MCF 10A (cell line): Measurements from ENCODE around the gene CDC42EP5. TPM values are rescaled to one million over a fixed set of nuclear protein-coding genes. Genes with fewer than 3 reads are reported as not detected.
A peak's percentile ranks its signal among the peaks of the same experiment; 100 is the strongest.

Experiments
- BruUV-seq: library from RNA; stranded (reverse); fragments of 400-500 nt; replicated peaks from 2 replicates; lab custom pipeline; 2021; lab: Mats Ljungman, UMichigan
- CTCF ChIA-PET: fragments of 300-600 bp; sonication (Branson Sonifier 250); formaldehyde crosslinking; extraction: SDS; loops from one replicate; lab custom pipeline; 2021; ENCODE audit warnings: antibody characterized with exemption, inconsistent platforms; lab: Yijun Ruan, JAX
- POLR2A ChIA-PET: fragments of 300-600, 350-650 bp; sonication (Branson Sonifier 250); formaldehyde crosslinking; extraction: SDS; loops from one replicate; lab custom pipeline; 2020; ENCODE audit warnings: antibody characterized with exemption, inconsistent platforms; lab: Yijun Ruan, JAX
- DNase-seq: peaks from one replicate; pipeline ENCODE4 v3.0.0-alpha.2; 2018; ENCODE audit not compliant: unreplicated experiment
- H3K27ac Mint-ChIP-seq: one replicate; pipeline ENCODE4 v1.8.0; 2022; ENCODE audit warnings: mild to moderate bottlenecking, low read depth, mixed read lengths; ENCODE audit not compliant: unreplicated experiment
- H3K27me3 Mint-ChIP-seq: one replicate; pipeline ENCODE4 v1.8.0; 2022; ENCODE audit warnings: mixed read lengths; ENCODE audit not compliant: insufficient read depth, unreplicated experiment
- H3K36me3 Mint-ChIP-seq: one replicate; pipeline ENCODE4 v1.8.0; 2022; ENCODE audit warnings: mild to moderate bottlenecking, moderate library complexity, mixed read lengths; ENCODE audit not compliant: insufficient read depth, unreplicated experiment
- H3K4me1 Mint-ChIP-seq: one replicate; pipeline ENCODE4 v1.8.0; 2022; ENCODE audit warnings: mixed read lengths; ENCODE audit not compliant: insufficient read depth, unreplicated experiment
- H3K4me3 Mint-ChIP-seq: one replicate; pipeline ENCODE4 v1.8.0; 2022; ENCODE audit warnings: mild to moderate bottlenecking, moderate library complexity, mixed read lengths; ENCODE audit not compliant: unreplicated experiment
- H3K9me3 Mint-ChIP-seq: one replicate; pipeline ENCODE4 v1.8.0; 2022; ENCODE audit warnings: mixed read lengths; ENCODE audit not compliant: unreplicated experiment
- intact Hi-C: fragments of 100-400 bp; cut with micrococcal nuclease; formaldehyde crosslinking; loops from 2 replicates; pipeline ENCODE4 v1.14.1; 2022
- total RNA-seq: library from RNA; stranded (reverse); gene quantifications from 2 replicates; pipeline ENCODE4 v1.2.3, GENCODE V29; 2022
- TF ChIP-seq, protein P1 (sequence below): fragments of 200-600 bp; IDR thresholded peaks from one replicate; pipeline ENCODE4 v1.8.0; 2022; ENCODE audit warnings: antibody characterized with exemption, mild to moderate bottlenecking; ENCODE audit not compliant: unreplicated experiment

The CDC42EP5 gene
- total RNA-seq, 1 experiment from 2014 or later: 3.0 TPM

DNA sequence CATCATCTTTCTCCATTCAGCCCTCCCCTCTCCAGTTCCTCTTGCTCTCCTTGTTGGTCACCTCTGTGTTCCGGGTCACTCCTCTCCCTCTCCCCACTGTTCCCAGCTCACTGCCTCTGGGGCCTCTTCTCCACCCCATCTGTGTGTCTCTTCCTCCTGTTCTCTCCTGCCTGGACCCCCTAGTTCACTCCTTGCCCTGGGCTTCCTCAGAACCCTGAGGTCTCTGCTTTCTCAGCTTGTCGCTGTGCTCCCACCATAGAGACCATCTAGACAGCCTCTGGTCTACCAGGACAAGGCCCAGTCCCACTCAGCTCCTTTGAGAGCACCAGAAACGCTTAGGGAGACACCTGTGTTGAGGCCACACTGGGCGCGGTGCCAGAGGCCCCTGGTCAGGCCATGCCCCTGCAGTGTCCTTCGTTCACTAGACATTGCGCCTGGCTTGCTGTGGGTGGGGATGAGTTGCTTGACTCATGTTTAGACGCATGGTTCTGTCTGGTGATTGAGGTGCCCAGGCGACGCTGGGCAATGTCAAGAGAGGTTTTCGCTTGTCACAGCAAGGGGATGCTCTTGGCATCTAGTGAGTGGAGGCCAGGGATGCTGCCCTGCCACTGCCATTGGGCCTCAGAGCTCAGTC is 14.3 kb downstream of the CDC42EP5 start:
- no TSS peak for BruUV-seq
- no peaks in the 10 kb centered on the region for H3K27me3 Mint-ChIP-seq
- H3K4me3 Mint-ChIP-seq: no peak overlapping the region
- H3K36me3 Mint-ChIP-seq: peaks cover 90% of the 10 kb centered on the region
- no peak for DNase-seq
- ChIA-PET POLR2A (interaction anchor here (6.8 kb wide), 1 partner anchor 9 kb away, joined by 157 read pairs; the partner anchor contains the start of gene LENG8), CTCF (interaction anchor here (1.0 kb wide), 1 partner anchor 9 kb away, joined by 3 read pairs; no protein-coding TSS in a partner anchor)
- H3K27ac Mint-ChIP-seq: no peak overlapping the region
- peaks cover 16% of the 10 kb centered on the region for H3K4me1 Mint-ChIP-seq
- TF ChIP-seq, protein P1, sequence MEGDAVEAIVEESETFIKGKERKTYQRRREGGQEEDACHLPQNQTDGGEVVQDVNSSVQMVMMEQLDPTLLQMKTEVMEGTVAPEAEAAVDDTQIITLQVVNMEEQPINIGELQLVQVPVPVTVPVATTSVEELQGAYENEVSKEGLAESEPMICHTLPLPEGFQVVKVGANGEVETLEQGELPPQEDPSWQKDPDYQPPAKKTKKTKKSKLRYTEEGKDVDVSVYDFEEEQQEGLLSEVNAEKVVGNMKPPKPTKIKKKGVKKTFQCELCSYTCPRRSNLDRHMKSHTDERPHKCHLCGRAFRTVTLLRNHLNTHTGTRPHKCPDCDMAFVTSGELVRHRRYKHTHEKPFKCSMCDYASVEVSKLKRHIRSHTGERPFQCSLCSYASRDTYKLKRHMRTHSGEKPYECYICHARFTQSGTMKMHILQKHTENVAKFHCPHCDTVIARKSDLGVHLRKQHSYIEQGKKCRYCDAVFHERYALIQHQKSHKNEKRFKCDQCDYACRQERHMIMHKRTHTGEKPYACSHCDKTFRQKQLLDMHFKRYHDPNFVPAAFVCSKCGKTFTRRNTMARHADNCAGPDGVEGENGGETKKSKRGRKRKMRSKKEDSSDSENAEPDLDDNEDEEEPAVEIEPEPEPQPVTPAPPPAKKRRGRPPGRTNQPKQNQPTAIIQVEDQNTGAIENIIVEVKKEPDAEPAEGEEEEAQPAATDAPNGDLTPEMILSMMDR: no peak
- no peaks in the 10 kb centered on the region for H3K9me3 Mint-ChIP-seq
- intact Hi-C loops: no loop called here

DNA sequence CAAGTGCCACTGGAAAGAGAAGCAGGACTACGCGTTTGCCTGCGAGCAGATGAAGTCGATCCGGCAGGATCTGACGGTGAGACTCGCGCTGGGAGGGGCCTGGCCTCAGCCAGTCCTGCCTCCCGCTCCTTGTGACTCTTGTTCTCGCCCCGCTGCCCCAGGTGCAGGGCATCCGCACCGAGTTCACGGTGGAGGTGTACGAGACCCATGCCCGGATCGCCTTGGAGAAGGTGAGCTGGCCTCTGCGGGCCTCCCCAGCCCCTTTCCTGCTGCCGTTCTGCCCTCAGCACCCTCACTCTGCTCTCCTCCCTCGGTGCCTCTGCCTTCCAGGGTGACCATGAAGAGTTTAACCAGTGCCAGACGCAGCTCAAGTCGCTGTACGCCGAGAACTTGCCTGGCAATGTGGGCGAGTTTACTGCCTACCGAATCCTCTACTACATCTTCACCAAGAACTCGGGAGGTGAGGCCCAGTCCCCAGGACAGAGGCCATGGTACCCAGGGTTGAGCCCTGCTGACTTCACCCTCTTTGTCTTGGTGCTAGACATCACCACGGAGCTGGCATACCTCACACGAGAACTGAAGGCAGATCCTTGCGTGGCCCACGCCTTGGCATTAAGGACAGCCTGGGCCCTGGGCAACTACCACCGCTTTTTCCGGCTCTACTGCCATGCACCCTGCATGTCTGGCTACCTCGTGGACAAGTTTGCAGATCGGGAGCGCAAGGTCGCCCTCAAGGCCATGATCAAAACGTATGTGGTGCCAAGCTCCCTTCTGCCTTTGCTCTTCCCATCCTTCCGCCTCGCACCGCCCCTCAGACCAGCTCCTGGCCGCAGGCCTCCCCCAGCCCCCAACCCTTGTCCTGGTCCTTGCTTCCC is 15.1 kb downstream of the CDC42EP5 start:
- Mint-ChIP-seq H3K9me3 (no peaks in the 10 kb centered on the region), H3K4me1 (peaks cover 20% of the 10 kb centered on the region), H3K27me3 (no peaks in the 10 kb centered on the region), H3K4me3 (no peak overlapping the region), H3K36me3 (peaks cover 91% of the 10 kb centered on the region), H3K27ac (no peak overlapping the region)
- ChIA-PET POLR2A (interaction anchor here (6.8 kb wide), 1 partner anchor 9 kb away, joined by 157 read pairs; the partner anchor contains the start of gene LENG8), CTCF (no interaction called here)
- TF ChIP-seq, protein P1: no peak
- intact Hi-C loops: no loop called here
- BruUV-seq: TSS peak; percentile 1
- DNase-seq: no peak

DNA sequence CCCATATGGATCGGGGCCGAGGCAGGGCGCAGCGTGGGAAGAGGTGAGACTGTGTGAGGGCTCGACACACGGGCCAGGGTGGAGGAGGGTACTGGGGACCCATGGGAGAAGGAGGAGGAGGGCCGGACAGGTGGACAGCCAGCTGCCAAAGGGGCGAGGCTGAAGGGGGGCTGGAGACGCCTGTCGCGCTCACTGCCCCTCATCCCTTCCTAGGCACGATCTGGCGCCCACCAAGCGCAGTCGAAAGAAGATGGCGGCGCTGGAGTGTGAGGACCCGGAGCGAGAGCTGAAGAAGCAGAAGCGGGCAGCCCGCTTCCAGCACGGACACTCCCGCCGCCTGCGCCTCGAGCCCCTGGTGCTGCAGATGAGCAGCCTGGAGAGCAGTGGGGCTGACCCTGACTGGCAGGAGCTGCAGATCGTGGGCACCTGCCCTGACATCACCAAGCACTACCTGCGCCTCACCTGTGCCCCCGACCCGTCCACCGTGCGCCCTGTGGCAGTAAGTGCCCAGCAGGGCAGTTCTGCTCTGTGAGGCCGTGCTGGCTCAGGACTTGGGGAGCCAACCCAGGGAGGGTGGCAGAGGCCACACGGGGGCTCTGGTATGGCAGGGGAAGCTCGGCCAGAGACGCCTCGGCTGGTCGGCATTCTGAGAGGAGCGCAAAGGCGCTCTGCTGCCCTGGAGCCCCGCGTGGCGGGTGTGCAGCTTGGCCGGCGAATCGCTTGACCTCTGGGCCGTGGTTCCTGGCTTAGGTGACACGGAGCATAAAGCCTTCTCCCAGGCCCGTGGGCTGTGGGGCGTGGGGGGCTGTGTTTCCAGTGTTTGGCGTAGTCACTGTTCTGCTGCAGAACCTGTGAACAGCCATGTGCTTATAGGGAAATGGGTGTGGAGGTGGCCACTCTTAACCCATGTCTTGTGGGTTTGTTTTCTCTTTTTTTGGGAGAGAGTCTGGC is 16.4 kb downstream of the CDC42EP5 start:
- Mint-ChIP-seq H3K27me3 (no peaks in the 10 kb centered on the region), H3K4me1 (peaks cover 21% of the 10 kb centered on the region)

More for the DNA sequence above, 16.4 kb downstream of the CDC42EP5 start:
- BruUV-seq: no TSS peak
- Mint-ChIP-seq H3K27ac (no peak overlapping the region), H3K36me3 (peaks cover 89% of the 10 kb centered on the region), H3K4me3 (no peak overlapping the region), H3K9me3 (no peaks in the 10 kb centered on the region)
- no peak for DNase-seq
- intact Hi-C loops: no loop called here
- POLR2A ChIA-PET: no interaction called here
- TF ChIP-seq, protein P1: no peak
- CTCF ChIA-PET: interaction anchor here (0.8 kb wide), 1 partner anchor 17 kb away, joined by 3 read pairs; no protein-coding TSS in a partner anchor
